GM12872 (cell line): ENCODE measurements around the gene BCL11B.

ENCODE experiments used
- CTCF ChIP-seq: IDR thresholded peaks from 3 replicates; pipeline ENCODE4 v1.5.1; 2011; ENCODE audit warnings: low read depth, mild to moderate bottlenecking, low read length, moderate library complexity; ENCODE audit not compliant: insufficient read depth

The BCL11B gene

GRCh38 chr14:99186956-99187690, 84.9 kb downstream of the BCL11B start:
- TF ChIP-seq CTCF: no peak

GRCh38 chr14:99185436-99186068, 86.4 kb downstream of the BCL11B start:
- no peak for TF ChIP-seq CTCF

DNA sequence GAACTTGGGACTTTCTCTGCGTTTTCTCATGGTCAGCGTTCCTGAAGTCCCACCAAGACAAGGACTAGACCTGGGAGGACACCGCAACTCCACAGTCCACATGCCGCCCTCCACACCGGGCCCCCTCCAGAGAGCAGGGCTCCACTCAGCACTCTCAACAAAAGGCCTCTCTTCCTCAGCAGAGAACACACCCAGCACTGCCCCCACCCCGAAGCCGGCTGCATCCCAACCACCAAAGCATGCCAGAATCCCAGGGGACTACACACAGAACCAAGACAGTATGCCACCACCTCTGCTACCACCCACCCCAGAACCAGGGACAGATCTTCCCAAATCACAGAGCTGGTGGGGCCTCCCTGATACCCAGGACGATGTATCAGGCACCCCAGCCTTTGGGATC, 88.3 kb downstream of the BCL11B start:
- TF ChIP-seq CTCF: no peak

GRCh38 chr14:99183311-99183710, 88.7 kb downstream of the BCL11B start:
- no peak for TF ChIP-seq CTCF

GRCh38 chr14:99182548-99183250, 89.3 kb downstream of the BCL11B start:
- no peak for TF ChIP-seq CTCF

DNA sequence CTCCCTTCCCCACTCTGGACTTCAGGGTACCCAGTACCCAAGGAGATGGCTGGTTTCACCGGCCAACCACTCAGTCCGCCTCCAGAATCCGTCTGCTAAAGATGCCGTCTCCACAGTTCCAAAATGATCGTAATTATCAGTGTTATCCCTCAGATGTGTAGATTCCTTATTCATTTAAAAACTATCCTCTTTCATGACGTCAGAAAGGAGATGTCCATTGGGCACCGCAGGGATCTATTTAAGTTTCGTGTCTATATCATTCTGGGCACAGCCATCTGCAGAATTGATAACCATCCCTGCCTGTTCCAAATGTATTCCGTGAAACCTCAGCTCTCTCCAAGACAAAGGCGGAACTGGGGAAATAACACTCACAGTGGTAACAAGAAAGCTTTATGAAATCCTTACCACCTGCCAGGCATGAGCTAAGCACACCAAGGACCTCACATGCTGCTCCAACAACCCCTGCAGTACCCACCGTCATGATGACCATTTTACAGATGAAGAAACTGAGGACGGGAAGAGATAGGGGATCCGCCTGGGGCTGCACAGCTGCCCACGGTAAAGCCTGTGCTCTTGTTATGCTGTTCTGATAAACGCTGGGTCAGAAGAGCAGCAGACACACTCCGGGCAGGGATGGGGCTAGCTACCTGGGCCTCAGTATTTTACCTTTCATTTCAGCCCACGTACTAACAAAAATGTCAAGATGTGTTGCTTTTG, 90.0 kb downstream of the BCL11B start:
- TF ChIP-seq CTCF: no peak

GRCh38 chr14:99181241-99181640, 90.8 kb downstream of the BCL11B start:
- TF ChIP-seq CTCF: no peak
